Effector CD4-positive, alpha-beta T cell (primary cell): ENCODE data around the gene SENP8. TPM values are rescaled to one million over a fixed set of nuclear protein-coding genes. Genes with fewer than 3 reads are reported as not detected.
"Not testable (repeated sequence)": the region's sequence is repeated elsewhere in the genome, so short reads cannot be mapped to it uniquely, and the experiment has no call there.

ENCODE experiments used
- DNase-seq: peaks from one replicate; pipeline ENCODE4 v3.0.0-alpha.2; 2020
- total RNA-seq: gene quantifications from one replicate; lab custom pipeline; 2026; lab: John Stamatoyannopoulos, UW

The SENP8 gene
- not detected for total RNA-seq

DNA sequence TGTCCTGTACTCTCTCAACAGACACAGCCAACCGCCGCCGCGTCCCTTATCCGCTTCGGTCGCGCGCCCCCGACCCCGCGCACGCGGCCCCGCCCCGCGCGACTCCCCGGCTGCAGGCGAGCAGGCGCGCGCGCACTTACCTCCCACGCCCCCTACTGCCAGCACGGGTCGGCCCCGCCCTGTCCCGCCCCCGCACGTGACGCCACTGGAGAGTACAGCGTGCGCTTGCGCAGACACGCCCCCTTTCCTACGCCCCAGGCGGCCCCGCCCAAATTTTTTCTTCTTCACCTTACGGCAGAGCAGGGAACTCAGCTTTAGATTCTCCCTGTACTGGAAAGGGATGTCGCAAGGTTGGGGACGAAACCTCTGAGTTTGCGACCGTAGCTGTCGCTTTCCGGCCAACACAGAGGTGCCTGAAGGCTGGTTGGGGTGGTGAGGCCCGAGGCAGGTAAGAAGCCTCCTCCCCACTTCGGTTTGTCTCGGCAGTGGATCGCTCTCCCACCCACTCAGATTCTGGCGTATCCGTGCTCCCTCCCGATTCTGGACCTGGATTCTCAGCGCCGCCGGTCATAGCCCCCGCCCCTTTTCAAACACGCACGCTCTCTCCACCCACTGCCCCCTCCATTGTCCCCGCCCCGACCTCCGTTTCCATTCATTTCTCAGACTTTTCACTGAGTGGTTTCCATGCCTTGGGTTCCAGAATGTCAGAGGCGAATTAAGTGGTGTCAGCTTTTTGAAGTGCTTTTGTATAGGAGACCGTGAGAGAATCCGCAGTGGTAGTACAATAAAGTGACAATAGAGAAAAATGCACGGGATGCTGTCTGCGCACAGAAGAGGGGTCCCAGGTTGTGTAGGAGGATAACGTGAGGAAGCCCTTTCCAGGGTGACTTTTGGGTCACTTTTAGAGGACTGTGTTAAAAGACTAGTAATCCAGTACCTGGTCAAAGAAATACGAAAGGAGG, at the start of gene SENP8, which contains the start of gene MYO9A:
SENP8 (plus strand) TSS at position 387 of the 962 bp plus-strand sequence. CDS start 21,221 bp downstream, outside the sequence.
MYO9A (minus strand) TSS at position 134 of the 962 bp plus-strand sequence. CDS start 71,587 bp downstream, outside the sequence.
- DNase-seq, result peak; percentile 97

DNA sequence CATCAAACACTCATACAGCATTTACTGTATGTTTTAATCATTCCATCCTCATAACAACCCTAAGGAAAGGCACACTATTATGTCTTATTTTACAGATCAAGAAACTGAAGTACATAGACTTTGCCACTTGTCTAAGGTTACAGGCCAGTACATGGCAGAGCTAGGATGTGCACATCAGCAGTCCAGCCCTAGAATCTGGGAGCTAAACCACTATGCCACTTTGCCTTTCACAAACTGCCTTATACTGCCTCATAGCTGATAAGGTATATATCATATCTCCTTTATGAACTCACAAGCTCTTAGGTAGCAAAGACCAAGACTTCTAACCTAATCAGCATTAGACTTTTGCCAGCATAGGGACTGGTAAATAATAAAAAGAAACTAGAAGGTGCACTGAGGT, 49.3 kb upstream of the SENP8 start:
- DNase-seq, result no peak

DNA sequence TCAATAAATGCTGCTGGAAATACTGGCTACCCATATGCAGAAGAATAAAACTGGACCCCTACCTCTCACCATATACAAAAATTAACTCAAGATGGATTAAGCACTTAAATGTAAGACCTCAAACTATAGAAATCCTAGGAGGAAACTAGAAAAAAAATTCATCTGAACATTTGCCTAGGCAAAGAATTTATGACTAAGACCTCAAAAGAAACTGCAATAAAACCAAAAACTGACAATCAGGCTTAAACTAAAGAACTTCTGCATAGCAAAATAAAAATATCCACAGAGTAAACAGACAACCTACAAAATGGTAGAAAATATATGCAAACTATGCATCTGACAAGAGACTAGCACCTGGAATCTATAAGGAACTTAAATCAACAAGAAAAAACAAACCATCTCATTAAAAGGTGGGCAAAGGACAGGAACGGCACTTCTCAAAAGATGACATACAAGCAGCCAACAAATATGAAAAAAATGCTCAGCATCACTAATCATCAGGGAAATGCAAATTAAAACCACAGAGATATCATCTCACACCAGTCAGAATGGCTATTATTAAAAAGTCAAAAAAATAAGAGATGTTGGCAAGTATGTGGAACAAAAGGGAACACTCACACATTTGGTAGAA, 47.3 kb upstream of the SENP8 start:
- DNase-seq, result no peak

DNA sequence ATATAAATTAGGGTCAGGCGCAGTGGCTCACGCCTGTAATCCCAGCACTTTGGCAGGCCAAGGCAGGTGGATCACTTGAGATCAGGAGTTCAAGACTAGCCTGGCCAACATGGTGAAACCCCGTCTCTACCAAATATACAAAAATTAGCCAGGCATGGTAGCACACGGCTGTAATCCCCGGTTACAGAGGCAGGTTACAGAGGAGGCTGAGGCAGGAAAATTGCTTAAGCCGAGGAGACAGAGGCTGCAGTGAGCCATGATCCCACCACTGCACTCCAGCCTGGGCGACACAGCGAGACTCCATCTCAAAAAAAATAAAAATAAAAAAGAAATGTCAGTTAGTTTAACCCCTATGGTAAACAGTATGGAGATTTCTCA, 46.8 kb upstream of the SENP8 start:
- not testable (repeated sequence) for DNase-seq

DNA sequence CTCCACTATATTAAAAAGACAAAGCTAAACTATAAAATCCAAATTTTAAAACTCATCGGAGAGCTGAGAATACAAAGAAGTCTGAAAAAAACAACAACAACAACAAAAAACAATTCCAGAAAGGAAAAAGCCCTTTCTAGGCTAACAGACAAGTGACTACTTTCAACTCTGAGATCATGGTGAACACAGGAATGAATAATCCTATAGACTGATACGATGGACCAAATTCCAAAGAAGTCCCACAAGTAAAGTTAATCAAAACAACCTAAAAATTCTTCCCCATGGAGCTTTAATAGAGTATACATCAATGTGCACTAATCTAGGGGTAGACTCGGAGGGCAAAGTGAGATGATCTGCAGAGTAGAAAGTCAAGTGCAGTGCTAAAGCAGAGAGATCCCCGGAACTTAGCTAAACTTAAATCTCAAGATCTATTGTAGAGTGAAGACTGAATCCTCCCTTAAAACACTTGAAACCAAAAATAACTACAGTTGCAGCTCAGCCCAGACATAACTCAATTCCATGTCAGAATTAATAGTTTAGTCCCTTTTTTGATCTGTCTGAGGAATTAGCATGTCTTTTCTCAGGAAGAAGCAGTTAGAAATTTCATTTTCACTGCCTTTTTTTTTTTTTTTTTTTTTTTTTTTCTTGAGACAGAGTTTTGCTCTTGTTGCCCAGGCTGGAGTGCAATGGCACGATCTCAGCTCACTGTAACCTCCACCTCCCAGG, 43.7 kb upstream of the SENP8 start:
- no peak for DNase-seq

DNA sequence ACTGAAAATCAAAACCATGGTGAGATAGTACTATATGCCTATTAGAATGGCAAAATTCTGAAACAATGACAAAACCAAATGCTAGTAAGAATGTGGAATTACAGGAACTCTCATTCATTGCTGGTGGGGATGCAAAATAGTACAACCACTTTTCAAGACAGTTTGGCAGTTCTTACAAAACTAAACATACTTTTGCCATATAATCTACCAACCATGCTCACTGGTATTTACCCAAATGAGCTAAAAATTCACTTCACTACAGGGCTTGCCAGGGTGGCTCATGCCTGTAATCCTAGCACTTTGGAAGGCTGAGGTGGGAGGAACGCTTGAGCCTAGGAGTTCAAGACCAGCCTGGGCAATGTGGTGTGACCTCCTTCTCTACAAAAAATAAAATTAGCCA, 40.3 kb upstream of the SENP8 start:
- no peak for DNase-seq

DNA sequence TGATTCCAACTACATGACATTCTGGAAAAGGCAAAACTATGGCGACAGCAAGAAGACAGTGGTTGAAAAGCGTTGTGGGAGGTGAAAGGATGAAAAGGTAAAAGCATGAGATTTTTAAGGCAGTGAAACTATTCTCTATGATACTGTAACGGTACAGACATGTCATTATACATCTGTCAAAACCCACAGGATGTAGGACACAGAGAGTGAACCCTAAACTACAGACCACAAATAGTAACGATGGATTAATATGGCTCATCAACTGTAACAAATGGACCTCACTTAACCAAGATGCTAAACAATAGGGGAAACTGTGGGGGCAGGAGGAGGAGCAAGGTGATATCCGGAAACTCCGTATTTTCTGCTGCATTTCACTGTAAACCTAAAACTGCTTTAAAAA, 39.3 kb upstream of the SENP8 start:
- no peak for DNase-seq

DNA sequence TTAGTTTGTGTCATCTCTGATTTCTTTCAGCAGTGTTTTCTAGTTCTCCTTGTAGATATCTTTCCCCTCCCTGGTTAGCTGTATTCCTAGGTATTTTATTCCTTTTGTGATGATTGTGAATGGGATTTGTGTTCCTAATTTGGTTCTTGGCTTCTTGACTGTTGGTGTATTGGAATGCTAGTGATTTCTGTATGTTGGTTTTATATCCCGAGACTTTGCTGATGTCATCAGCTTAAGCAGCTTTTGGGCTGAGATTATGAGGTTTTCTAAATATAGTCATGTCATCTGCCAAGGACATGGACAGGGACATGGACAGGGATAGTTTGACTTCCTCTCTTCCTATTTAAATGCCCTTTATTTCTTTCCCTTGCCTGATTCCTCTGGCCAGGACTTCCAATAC, 36.0 kb upstream of the SENP8 start:
- no peak for DNase-seq

DNA sequence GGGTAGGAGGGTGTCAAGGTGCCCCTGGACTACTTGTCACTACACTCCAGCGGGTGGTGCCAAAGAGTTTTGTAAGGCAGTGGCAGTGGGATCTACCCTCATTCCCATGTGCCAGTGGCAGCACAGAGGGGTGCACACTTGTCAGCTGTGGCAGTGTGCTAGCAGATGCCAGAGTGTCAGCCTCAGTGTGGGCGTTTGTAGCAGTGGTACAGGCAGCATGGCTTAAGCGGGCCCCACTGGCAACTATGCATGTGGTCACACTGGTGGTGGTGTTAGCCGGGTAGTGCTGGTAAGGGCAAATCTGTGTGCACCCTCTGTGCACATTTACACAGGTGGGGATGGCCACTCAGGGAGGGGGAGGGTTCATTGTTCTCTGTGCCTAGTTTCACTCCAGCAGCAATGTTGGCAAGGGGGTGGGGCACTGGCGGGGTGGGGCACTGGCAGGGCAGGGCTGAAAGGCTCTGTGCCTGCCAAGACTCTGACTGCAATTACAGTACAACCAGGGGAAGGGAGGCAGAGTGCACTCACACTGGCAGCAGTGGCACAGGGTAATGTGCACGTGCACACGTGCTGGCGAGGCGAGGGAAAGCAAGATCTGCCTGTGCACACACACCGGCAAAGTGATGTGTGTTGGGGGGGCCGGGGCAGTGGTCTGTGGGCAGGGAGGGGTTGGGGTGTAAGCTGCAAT, 32.0 kb upstream of the SENP8 start:
- no peak for DNase-seq

DNA sequence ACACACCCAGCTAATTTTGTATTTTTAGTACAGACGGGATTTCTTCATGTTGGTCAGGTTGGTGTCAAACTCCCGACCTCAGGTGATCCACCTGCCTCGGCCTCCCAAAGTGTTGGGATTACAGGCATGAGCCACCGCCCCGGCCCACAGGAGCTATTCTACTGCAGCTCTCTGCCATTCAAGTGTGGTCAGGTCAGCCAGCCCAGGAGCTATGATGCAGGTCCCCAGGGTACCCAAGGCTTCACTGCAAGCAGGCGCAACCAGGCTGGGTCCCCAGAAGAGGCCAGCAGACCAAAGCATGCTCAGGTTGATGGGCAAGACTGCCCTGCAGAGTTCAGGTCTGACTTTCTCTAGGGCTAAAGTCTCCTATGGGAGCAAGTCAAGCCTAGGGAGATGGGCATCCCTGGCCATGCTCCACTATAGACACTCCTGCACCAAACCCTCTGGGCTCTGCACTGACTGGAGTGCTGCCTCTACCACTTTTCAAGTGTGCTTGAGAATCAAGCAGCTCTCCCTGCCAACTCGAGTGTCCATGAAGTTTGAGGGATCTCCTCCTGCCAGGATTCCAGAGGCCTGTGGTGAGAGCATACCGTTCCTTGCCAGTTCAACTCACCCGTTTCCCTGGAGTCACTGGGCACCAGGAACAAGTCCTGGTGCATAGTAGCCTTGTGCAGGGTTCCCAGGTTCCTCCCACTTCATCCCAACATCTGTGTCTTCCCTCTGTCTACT, 31.1 kb upstream of the SENP8 start:
- DNase-seq, result no peak

DNA sequence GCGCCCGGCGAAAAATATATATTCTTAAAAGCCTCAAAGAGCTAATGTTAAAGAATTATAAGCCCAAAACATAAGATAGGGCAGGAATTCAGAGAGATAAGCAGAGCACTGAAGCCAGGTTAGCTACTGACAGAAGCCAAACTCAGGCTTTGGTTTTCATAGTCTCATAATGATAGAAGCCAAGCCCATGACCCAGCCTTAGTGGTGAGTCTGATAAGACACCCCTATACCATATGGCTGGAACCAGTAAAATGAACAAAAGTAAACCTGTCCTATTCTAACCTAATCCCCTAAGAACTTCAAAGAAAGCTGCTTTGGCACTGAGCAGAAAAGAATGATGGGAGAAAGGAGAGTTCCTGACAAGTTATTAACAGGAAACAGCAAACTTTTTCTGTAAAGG, 26.2 kb upstream of the SENP8 start:
- DNase-seq, result no peak

DNA sequence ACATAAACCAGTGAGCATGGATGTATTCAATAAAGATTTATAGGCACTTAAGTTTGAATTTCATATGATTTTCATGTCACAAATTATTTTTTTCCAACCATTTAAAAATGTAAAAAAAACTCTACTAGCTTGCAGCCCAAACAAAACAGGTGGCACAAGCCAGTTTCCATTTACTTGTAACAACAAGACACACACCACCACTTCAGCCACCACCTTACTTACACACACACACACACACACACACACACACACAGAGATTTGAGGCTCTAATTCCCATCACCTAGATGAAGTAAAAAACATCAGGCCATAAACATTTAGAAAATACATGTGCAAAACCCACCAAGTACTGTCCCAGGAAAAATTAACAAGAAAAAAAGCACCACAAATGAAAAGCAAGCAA, 25.5 kb upstream of the SENP8 start:
- DNase-seq, result no peak

DNA sequence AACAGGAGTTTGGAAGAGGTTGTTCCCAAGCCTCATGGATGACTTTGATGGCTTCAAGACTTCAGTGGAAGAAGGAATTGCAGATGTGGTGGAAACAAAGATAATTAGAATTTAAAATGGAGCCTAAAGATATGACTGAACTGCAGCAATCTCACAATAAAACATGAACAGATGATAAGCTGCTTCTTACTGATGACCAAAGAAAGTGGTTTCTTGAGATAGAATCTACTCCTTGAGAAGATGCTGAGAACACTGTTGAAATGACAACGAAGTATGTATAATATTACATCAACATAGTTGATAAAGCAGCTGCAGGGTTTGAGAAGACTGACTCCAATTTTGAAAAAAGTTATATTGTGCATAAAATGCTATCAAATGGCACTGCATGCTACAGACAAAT, 21.4 kb upstream of the SENP8 start:
- DNase-seq, result no peak

DNA sequence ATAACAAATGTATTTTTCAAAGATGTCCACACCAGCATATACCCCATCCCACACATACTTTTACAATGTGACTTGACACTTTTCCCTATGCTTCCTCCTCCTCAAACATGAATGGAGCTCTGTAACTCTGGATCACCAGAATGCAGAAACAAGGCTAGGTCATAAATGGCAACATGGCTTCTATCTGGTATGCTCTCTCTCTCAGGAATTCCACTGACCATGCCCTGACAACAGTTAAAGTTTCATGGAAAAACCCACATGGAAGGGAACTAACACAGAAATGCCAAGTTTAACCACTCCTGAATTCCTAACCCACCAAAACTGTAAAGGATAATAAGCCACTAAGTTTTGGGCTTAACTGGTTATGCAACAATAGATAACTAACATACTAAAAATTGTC, 20.2 kb upstream of the SENP8 start:
- no peak for DNase-seq

DNA sequence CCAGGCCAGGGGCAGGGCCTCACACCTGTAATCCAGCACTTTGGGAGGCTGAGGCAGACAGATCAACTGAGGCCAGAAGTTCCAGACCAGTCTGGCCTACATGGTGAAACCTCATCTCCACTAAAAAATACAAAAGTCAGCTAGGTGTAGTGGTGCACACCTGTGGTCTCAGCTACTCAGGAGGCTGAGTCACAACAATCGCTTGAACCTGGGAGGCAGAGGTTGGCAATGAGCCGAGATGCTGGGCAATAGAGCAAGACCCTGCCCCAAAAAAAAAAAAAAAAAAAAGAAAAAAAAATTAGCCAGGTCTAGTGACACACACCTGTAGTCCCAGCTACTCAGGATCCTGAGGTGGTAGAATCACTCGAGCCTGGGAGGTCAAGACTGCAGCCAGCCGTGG, 19.0 kb upstream of the SENP8 start:
- DNase-seq, result no peak

DNA sequence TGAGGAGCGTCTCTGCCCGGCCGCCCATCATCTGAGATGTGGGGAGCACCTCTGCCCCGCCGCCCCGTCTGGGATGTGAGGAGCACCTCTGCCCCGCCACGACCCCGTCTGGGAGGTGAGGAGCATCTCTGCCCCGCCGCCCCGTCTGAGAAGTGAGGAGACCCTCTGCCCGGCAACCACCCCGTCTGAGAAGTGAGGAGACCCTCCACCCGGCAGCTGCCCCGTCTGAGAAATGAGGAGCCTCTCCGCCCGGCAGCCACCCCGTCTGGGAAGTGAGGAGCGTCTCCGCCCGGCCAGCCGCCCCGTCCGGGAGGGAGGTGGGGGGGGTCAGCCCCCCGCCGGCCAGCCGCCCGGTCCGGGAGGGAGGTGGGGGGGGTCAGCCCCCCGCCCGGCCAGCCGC, 17.7 kb upstream of the SENP8 start:
- not testable (repeated sequence) for DNase-seq

DNA sequence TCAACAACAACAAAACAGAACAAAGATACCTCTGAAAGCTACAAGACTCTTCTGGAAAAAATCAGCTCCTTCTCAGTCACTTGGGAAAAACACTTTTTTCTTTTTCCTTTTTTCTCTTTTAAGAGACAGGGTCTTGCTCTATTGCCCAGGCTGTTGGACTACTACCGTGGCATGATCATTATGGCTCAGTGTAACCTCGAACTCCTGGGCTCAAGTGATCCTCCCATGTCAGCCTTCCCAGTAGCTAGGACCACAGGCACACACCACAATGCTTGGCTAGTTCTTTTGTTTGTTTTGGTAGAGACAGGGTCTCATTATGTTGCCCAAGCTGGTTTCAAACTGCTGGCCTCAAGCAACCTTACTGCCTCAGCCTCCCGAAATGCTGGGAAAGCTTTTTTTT, 13.1 kb upstream of the SENP8 start:
- no peak for DNase-seq

DNA sequence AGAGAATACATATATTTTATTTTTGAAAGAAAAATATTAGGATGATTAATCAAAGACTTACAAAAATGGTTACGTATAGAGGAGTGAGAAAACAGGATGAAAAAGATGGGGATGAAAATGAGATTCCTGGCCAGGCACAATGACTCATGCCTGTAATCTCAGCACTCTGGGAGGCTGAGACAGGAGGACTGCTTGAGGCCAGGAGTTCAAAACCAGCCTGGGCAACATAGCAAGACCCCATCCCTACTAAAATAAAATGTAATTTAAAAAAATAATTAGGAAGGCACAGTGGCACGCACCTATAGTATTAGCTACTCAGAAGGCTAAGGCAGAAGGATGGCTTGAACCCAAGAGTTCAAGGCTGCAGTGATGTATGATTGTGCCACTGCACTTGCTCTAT, 12.1 kb upstream of the SENP8 start:
- no peak for DNase-seq

DNA sequence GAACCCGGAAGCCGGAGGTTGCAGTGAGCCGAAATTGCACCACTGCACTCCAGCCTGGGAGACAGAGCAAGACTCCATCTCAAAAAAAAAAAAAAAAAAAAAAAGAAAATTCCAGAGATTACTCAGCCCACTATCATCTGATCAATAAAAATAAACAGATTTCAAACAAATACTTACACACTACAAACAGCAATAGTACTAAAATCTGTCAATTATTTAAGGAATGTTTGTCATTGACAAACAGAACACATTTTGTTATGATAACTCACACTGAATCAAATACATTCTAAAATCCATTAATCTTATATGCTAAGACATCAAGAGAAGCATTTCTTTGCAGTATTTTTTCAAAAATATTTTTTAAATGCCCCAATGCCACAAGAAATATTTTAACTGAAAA, 7.8 kb upstream of the SENP8 start:
- DNase-seq, result no peak

DNA sequence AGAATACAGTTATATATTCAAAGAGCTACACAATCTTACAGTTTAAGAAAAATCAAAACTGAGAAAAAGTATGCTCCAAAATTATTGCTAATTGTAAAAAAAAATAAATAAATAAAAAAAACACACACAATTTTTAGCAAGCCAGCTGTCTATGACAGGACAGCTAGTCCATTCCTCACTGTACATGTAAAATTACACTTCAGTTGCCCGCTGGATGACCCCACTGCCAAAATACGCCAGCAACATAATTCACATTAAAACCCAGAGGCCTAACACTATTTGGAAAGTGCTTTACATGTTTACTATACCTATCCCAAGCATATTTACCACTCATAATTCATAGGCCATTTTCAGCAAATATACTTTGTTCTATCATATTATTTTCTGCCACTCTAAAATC, 6.1 kb upstream of the SENP8 start:
- no peak for DNase-seq

DNA sequence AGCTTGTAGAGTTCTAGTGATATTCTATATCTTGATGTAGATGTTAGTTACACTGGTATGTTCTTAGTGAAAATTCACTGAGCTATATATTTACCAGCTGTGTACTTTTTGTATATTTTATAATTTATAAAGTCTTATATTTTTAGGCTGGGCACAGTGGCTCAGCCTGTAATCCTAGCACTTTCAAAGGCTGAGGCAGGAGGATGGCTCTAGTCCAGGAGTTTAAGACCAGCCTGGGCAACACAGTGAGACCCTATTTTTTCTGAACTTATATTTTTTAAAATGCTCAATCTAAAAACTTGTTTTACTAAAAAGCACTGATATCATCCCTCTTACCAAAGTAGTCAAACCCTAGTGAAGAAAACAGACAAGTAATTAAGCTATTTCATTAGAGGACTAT, 5.4 kb upstream of the SENP8 start:
- no peak for DNase-seq
